SK-N-MC (cell line): ENCODE data around the gene GMDS.
"Not testable (repeated sequence)": the region's sequence is repeated elsewhere in the genome, so short reads cannot be mapped to it uniquely, and the experiment has no call there.

Source experiments
- DNase-seq: peaks from one replicate; pipeline ENCODE4 v3.0.0-alpha.2; 2011; ENCODE audit warnings: low read depth, low spot score
- H3K27ac ChIP-seq: fragments of 200-600 bp; sonication (generic); 2 replicates; pipeline ENCODE4 v1.5.1; 2016; ENCODE audit warnings: mixed run types
- H3K36me3 ChIP-seq: fragments of 200-600 bp; sonication (generic); 2 replicates; pipeline ENCODE4 v1.6.1; 2017; ENCODE audit warnings: antibody characterized with exemption, low read length, mixed read lengths; ENCODE audit not compliant: insufficient read depth
- H3K4me3 ChIP-seq: fragments of 200-600 bp; sonication (generic); 2 replicates; pipeline ENCODE4 v1.5.1; 2016
- H3K9ac ChIP-seq: fragments of 200-600 bp; sonication (generic); 2 replicates; pipeline ENCODE4 v1.8.0; 2017; ENCODE audit warnings: mixed run types, mixed read lengths; ENCODE audit not compliant: insufficient read length
- H3K9me3 ChIP-seq: fragments of 200-600 bp; sonication (generic); 2 replicates; pipeline ENCODE4 v1.6.1; 2017; ENCODE audit warnings: low read depth, mild to moderate bottlenecking, antibody characterized with exemption, low read length, moderate library complexity, mixed read lengths
- EZH2 ChIP-seq: fragments of 200-600 bp; sonication (generic); IDR thresholded peaks from one replicate; pipeline ENCODE4 v1.6.1; 2017; ENCODE audit warnings: antibody characterized with exemption
- FOXP2 ChIP-seq: optimal IDR thresholded peaks from 2 replicates; pipeline ENCODE3; 2011; ENCODE audit warnings: mild to moderate bottlenecking, moderate library complexity; ENCODE audit not compliant: insufficient read depth; ENCODE audit errors: extremely low read length, control extremely low read depth
- POLR2AphosphoS5 ChIP-seq: IDR thresholded peaks from 2 replicates; pipeline ENCODE4 v1.6.1; 2012; ENCODE audit warnings: mild to moderate bottlenecking, low read depth, low read length, borderline replicate concordance

GMDS gene

GRCh38 chr6:1679688-1680068, 565.7 kb downstream of the GMDS start:
- DNase-seq = no peak
- H3K4me3 ChIP-seq = no peak overlapping the region

GRCh38 chr6:1679031-1679687, 566.2 kb downstream of the GMDS start:
- H3K36me3 ChIP-seq = no peaks in the 10 kb centered on the region
- no peak overlapping the region for H3K4me3 ChIP-seq
- H3K27ac ChIP-seq = peak overlapping the region; percentile 31; the same call in 1 of the 2 replicates
- no peaks in the 10 kb centered on the region for H3K9me3 ChIP-seq
- TF ChIP-seq FOXP2 (no peak), EZH2 (no peak), POLR2AphosphoS5 (no peak)
- peak overlapping the region; percentile 26 for H3K9ac ChIP-seq
- no peak for DNase-seq

More at GRCh38 chr6:1679688-1680068, 565.7 kb downstream of the GMDS start:
- Histone ChIP-seq H3K9ac (no peak overlapping the region), H3K27ac (no peak overlapping the region), H3K9me3 (no peaks in the 10 kb centered on the region), H3K36me3 (no peaks in the 10 kb centered on the region)
- TF ChIP-seq POLR2AphosphoS5 = no peak
- no peak for TF ChIP-seq EZH2
- no peak for TF ChIP-seq FOXP2

GRCh38 chr6:1678201-1678600, 567.2 kb downstream of the GMDS start:
- TF ChIP-seq POLR2AphosphoS5 (no peak), EZH2 (no peak), FOXP2 (no peak)
- no peak for DNase-seq
- Histone ChIP-seq H3K27ac (no peak overlapping the region), H3K4me3 (no peak overlapping the region), H3K9ac (no peak overlapping the region), H3K9me3 (no peaks in the 10 kb centered on the region), H3K36me3 (no peaks in the 10 kb centered on the region)

GRCh38 chr6:1672379-1672778, 573.0 kb downstream of the GMDS start:
- no peak for DNase-seq
- no peak overlapping the region for H3K4me3 ChIP-seq
- H3K9me3 ChIP-seq = no peaks in the 10 kb centered on the region
- H3K9ac ChIP-seq = no peak overlapping the region
- TF ChIP-seq EZH2 (no peak), FOXP2 (no peak), POLR2AphosphoS5 (no peak)
- H3K36me3 ChIP-seq = no peaks in the 10 kb centered on the region
- no peak overlapping the region for H3K27ac ChIP-seq

GRCh38 chr6:1670711-1671462, 574.5 kb downstream of the GMDS start:
- H3K9ac ChIP-seq = no peak overlapping the region
- TF ChIP-seq POLR2AphosphoS5 (no peak), EZH2 (no peak), FOXP2 (no peak)
- H3K9me3 ChIP-seq = no peaks in the 10 kb centered on the region
- no peak for DNase-seq
- no peaks in the 10 kb centered on the region for H3K36me3 ChIP-seq
- no peak overlapping the region for H3K4me3 ChIP-seq
- no peak overlapping the region for H3K27ac ChIP-seq

- Histone ChIP-seq H3K9ac (no peak overlapping the region), H3K9me3 (no peaks in the 10 kb centered on the region), H3K4me3 (no peak overlapping the region), H3K27ac (no peak overlapping the region), H3K36me3 (no peaks in the 10 kb centered on the region)
- DNase-seq = no peak
- TF ChIP-seq POLR2AphosphoS5 (no peak), EZH2 (no peak), FOXP2 (no peak)
These were observed 575.4 kb downstream of the GMDS start for GRCh38 chr6:1669996-1670395.

GRCh38 chr6:1668456-1668855, 576.9 kb downstream of the GMDS start:
- not testable (repeated sequence) for H3K4me3 ChIP-seq, H3K36me3 ChIP-seq, H3K9ac ChIP-seq, H3K27ac ChIP-seq, H3K9me3 ChIP-seq, DNase-seq

- no peak for DNase-seq
- peak overlapping the region; percentile 27; the same call in 1 of the 2 replicates for H3K27ac ChIP-seq
- TF ChIP-seq POLR2AphosphoS5 = no peak
- TF ChIP-seq FOXP2 = no peak
- no peak for TF ChIP-seq EZH2
- no peak overlapping the region for H3K9ac ChIP-seq
- H3K9me3 ChIP-seq = no peaks in the 10 kb centered on the region
- no peaks in the 10 kb centered on the region for H3K36me3 ChIP-seq
- H3K4me3 ChIP-seq = no peak overlapping the region
These were observed 577.6 kb downstream of the GMDS start for GRCh38 chr6:1667805-1668175.
